BE2C (cell line): ENCODE data around the gene FAM13A.

Experiments used
- DNase-seq: peaks from one replicate; pipeline ENCODE4 v3.0.0-alpha.2; 2020
- H3K27me3 ChIP-seq: fragments of 250-450 bp; sonication (Bioruptor Pico); 2 replicates; pipeline ENCODE4 v1.5.1; 2020; ENCODE audit warnings: mild to moderate bottlenecking
- H3K36me3 ChIP-seq: fragments of 250-450 bp; sonication (Bioruptor Pico); 2 replicates; pipeline ENCODE4 v1.5.1; 2020; ENCODE audit warnings: mild to moderate bottlenecking
- H3K4me1 ChIP-seq: fragments of 250-450 bp; sonication (Bioruptor Pico); 2 replicates; pipeline ENCODE4 v1.5.1; 2020
- H3K4me3 ChIP-seq: 2 replicates; pipeline ENCODE4 v1.5.1; 2011; ENCODE audit warnings: low read depth, low read length
- H3K9me3 ChIP-seq: fragments of 250-450 bp; sonication (Bioruptor Pico); 2 replicates; pipeline ENCODE4 v1.5.1; 2020
- TF ChIP-seq, protein P1 (sequence below): IDR thresholded peaks from 2 replicates; pipeline ENCODE4 v1.5.1; 2012; ENCODE audit warnings: mild to moderate bottlenecking, low read depth, low read length

Gene FAM13A

DNA sequence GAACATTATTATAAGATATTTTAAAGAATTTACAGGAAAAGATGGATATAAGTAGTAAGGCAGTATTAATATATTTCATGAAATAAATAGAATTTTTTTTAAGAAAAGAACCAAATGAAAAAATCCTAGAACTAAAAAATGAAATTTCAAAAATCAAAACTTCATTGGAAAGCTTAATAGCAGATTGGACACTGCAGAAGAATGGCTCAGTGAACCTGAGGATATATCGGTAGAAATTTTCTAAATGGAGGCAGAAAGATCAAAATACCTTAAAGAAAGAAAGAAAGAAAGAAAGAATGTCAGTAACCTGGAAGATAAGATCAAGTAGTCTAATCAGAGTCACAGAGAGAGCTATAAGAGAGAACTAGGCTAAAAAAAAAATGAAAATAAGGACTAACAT is 21.3 kb upstream of the FAM13A start:
- TF ChIP-seq, protein P1, sequence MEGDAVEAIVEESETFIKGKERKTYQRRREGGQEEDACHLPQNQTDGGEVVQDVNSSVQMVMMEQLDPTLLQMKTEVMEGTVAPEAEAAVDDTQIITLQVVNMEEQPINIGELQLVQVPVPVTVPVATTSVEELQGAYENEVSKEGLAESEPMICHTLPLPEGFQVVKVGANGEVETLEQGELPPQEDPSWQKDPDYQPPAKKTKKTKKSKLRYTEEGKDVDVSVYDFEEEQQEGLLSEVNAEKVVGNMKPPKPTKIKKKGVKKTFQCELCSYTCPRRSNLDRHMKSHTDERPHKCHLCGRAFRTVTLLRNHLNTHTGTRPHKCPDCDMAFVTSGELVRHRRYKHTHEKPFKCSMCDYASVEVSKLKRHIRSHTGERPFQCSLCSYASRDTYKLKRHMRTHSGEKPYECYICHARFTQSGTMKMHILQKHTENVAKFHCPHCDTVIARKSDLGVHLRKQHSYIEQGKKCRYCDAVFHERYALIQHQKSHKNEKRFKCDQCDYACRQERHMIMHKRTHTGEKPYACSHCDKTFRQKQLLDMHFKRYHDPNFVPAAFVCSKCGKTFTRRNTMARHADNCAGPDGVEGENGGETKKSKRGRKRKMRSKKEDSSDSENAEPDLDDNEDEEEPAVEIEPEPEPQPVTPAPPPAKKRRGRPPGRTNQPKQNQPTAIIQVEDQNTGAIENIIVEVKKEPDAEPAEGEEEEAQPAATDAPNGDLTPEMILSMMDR = no peak
- H3K9me3 ChIP-seq = no peaks in the 10 kb centered on the region
- H3K27me3 ChIP-seq = no peaks in the 10 kb centered on the region
- no peaks in the 10 kb centered on the region for H3K36me3 ChIP-seq
- no peak overlapping the region for H3K4me3 ChIP-seq
- H3K4me1 ChIP-seq = no peaks in the 10 kb centered on the region
- DNase-seq = no peak

DNA sequence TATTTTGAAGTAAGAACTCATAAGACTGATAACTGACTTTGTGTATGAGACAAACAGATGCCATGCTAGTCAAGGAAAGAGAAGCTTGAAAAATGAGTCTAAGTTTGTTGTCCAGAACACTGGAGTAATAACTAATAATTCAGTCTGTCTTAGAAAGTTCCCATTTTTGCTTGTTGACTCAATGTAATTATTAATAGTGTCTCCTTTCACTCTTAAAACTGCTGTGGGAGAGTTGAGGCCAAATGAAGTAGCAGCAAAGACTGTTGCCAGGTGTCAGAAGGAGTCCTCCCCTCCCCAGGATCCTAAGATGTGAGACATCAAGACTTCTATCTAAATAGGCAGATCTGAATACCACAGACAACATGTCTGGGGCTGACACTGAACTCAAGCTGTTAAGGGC is 20.8 kb upstream of the FAM13A start:
- H3K36me3 ChIP-seq = no peaks in the 10 kb centered on the region
- TF ChIP-seq, protein P1 = no peak
- H3K4me3 ChIP-seq = no peak overlapping the region
- H3K9me3 ChIP-seq = no peaks in the 10 kb centered on the region
- H3K27me3 ChIP-seq = no peaks in the 10 kb centered on the region
- no peak for DNase-seq
- no peaks in the 10 kb centered on the region for H3K4me1 ChIP-seq

DNA sequence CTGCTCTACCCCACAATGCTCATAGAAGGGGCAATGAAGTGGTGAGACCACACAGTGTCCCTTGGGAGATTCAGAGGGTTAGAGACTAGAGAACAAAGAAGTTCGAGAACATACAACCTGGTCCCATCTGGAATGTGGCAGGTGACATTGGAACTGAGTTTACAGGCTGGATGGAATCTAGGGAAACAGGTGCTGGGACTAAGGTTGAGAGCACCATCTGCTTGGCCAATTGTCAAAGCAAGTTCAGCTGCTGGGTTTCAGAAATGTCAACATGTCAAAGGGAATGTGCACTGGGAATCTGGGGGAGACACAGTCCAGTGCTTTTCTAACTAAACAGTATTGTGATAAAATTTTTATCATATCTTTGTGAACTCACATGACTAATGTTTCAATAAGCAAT is 15.9 kb upstream of the FAM13A start:
- no peak for DNase-seq
- Histone ChIP-seq H3K36me3 (no peaks in the 10 kb centered on the region), H3K4me3 (no peak overlapping the region), H3K9me3 (no peaks in the 10 kb centered on the region), H3K27me3 (no peaks in the 10 kb centered on the region), H3K4me1 (no peaks in the 10 kb centered on the region)
- TF ChIP-seq, protein P1 = no peak

DNA sequence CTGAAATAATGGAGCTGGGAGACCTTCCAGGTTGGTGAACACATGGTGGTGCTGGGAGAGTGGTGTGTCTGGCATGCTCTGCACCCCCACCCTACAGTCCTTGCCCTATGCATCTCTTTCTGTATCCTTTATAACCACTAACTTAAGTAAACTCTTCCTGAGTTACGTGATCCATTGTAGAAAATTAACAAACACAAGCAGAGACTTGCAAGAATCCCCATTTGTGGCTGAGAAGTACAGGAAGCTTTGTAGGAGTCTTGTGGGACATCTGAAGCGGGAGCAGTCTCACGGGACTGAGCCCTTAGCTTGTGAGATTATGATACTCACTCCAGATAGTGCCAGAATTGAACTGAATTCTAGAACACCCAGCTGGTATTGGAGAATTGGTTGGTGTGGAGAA is 14.3 kb upstream of the FAM13A start:
- no peaks in the 10 kb centered on the region for H3K9me3 ChIP-seq
- TF ChIP-seq, protein P1 = no peak
- no peaks in the 10 kb centered on the region for H3K4me1 ChIP-seq
- no peak for DNase-seq
- H3K36me3 ChIP-seq = no peaks in the 10 kb centered on the region
- H3K27me3 ChIP-seq = no peaks in the 10 kb centered on the region
- no peak overlapping the region for H3K4me3 ChIP-seq

DNA sequence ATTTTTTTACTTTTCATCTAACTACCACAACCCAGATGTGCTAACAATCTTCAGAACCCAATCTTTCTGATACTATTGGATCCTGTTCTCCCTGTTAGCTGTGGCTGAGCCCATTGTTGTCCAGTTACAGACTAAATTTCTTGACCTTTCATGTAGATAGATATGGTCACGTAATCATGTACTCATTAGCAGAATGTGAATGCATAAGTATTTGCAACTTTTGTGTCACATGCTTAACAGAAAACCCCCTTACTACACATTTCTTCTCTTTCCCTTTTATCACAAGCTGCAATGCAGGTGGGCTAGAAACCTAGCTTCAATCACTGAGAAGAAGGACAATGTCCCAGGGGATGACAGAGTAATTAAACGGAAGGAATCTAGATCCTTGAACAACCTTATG is 13.1 kb upstream of the FAM13A start:
- H3K36me3 ChIP-seq = no peaks in the 10 kb centered on the region
- H3K4me3 ChIP-seq = no peak overlapping the region
- H3K4me1 ChIP-seq = no peaks in the 10 kb centered on the region
- TF ChIP-seq, protein P1 = no peak
- H3K27me3 ChIP-seq = no peaks in the 10 kb centered on the region
- no peaks in the 10 kb centered on the region for H3K9me3 ChIP-seq
- DNase-seq = no peak

DNA sequence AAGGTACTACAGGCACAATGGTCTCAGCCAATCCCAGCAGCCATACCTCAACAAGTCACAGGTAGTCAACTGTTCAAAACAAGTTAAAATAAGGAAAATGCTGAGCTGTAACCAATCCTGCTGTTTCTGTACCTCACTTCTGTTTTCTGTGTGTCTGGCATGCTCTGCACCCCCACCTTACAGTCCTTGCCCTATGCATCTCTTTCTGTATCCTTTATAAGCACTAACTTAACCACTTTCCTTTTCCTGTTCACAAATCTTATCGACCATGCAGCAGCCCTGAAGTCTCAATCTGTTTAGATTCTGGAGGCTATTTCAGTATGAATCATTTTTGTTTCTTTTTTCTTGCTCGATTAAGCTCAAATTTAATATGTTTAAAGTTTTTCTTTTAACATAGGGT is 12.5 kb upstream of the FAM13A start:
- no peaks in the 10 kb centered on the region for H3K9me3 ChIP-seq
- DNase-seq = no peak
- no peak overlapping the region for H3K4me3 ChIP-seq
- H3K4me1 ChIP-seq = no peaks in the 10 kb centered on the region
- TF ChIP-seq, protein P1 = no peak
- H3K27me3 ChIP-seq = no peaks in the 10 kb centered on the region
- H3K36me3 ChIP-seq = no peaks in the 10 kb centered on the region
